ENCODE results near the gene NMU.
"Not testable (repeated sequence)": the region's sequence is repeated elsewhere in the genome, so short reads cannot be mapped to it uniquely, and the experiment has no call there.

The NMU gene

DNA sequence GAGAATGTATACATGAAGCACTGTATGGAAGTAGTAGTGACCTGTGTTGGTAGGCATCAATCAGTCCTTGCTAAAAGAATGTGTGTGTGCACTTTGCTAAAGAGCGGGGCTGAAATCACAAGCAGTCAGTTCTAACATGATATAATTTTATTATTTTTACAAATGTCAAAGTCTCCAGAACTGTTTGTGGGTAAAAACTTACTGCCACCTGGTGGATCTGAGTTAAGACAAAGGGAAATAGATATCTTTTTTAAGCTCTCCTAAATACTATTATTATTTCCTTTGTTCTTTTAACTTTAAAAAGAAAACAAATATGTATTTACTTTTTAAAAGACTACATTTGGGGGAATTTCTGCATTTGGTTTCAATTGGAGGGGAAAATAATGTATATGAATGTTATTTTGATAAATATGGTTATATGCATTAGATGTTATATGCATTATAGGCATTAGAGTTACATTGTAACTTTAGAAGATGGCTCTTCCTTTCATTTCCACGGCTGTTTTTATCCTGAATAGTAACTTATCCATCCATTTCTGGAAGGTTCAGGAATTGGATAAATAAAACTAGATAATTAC, 81.6 kb downstream of the NMU start:
- DNase-seq (ENCODE audit: low read depth), result peak; percentile 39
- H3K4me3 ChIP-seq (ENCODE audit: low read depth, low read length), result no peak overlapping the region
- TF ChIP-seq MYC (IDR thresholded peaks at IDR 0.05; ENCODE audit: low read depth, low read length) (no peak), CTCF (IDR thresholded peaks at IDR 0.05; ENCODE audit: low read depth, low read length) (peak; percentile 10)

- no peak overlapping the region for H3K4me3 ChIP-seq (ENCODE audit: low read depth, low read length)
- no peak for DNase-seq (ENCODE audit: low read depth)
- TF ChIP-seq POLR2A (IDR thresholded peaks at IDR 0.05; ENCODE audit: extremely low read depth, insufficient read length) (no peak), MYC (IDR thresholded peaks at IDR 0.05; ENCODE audit: low read depth, low read length) (no peak), CTCF (IDR thresholded peaks at IDR 0.05; ENCODE audit: low read depth, low read length) (no peak)
- TF ChIP-seq, protein P1, sequence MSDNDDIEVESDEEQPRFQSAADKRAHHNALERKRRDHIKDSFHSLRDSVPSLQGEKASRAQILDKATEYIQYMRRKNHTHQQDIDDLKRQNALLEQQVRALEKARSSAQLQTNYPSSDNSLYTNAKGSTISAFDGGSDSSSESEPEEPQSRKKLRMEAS (IDR thresholded peaks at IDR 0.05; ENCODE audit: low read depth, low read length), result no peak
Observed at GRCh38 chr4:55553441-55554201, 82.5 kb downstream of the NMU start.

DNA sequence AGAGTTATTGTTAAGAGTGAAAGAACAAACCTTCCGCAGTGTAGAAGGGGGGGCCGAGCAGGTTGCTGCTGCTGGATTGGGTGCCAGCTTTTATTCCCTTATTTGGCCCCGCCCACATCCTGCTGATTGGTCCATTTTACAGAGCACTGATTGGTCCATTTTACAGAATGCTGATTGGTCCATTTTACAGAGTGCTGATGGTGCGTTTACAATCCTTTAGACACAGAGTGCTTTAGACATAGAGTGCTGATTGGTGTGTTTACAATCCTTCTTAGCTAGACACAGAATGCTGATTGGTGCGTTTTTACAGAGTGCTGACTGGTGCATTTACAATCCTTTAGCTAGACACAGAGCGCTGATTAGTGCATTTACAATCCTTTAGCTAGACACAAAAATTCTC, 84.1 kb downstream of the NMU start:
- not testable (repeated sequence) for H3K4me3 ChIP-seq (ENCODE audit: low read depth, low read length); DNase-seq (ENCODE audit: low read depth)

DNA sequence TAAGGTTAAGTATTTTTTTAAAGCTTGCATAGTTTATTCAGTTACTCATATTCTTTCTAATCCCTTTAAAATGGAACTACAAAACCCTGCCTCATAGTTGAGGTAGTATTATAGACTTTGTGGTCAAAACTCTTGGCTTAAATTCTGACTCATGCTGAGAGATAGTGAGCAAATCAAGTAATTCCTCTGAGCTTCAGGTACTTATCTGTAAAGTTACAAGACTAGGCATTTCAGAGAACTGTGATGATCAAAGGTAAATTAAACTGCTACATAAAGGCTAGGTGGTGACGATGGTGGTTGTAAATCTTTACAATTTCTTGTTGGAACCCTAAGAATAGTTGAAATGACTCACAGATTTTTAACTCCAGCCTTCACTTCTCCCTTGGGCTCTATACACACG, 86.2 kb downstream of the NMU start:
- no peak for DNase-seq (ENCODE audit: low read depth)
- no peak overlapping the region for H3K4me3 ChIP-seq (ENCODE audit: low read depth, low read length)
- TF ChIP-seq, protein P1 (IDR thresholded peaks at IDR 0.05; ENCODE audit: low read depth, low read length), result no peak

DNA sequence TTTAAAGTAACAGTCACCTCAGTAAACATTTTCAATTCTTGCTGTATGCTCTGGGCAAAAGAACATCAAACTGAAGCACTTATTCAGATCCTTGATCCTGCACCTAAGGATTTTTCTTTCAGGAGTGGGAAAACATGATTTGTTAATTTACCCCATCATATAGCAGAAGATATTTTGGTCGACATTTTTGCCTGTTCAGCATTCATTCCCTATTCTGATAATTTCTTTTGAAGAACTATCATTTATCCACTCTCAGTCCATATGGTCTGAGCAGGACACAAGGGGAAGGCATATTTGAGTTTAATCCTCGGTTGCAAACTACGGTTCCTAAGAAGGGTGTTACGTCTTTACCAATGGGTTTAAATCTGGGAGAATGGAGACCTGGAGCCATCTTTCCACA, 88.2 kb downstream of the NMU start:
- no peak for DNase-seq (ENCODE audit: low read depth)
- TF ChIP-seq CTCF (IDR thresholded peaks at IDR 0.05; ENCODE audit: low read depth, low read length) (no peak), MYC (IDR thresholded peaks at IDR 0.05; ENCODE audit: low read depth, low read length) (no peak), POLR2A (IDR thresholded peaks at IDR 0.05; ENCODE audit: extremely low read depth, insufficient read length) (no peak)
- TF ChIP-seq, protein P1 (IDR thresholded peaks at IDR 0.05; ENCODE audit: low read depth, low read length), result no peak
- peak overlapping the region; percentile 90 for H3K4me3 ChIP-seq (ENCODE audit: low read depth, low read length)

- peak overlapping the region; percentile 90 for H3K4me3 ChIP-seq (ENCODE audit: low read depth, low read length)
- TF ChIP-seq MYC (IDR thresholded peaks at IDR 0.05; ENCODE audit: low read depth, low read length) (no peak), CTCF (IDR thresholded peaks at IDR 0.05; ENCODE audit: low read depth, low read length) (no peak), POLR2A (IDR thresholded peaks at IDR 0.05; ENCODE audit: extremely low read depth, insufficient read length) (no peak)
- TF ChIP-seq, protein P1 (IDR thresholded peaks at IDR 0.05; ENCODE audit: low read depth, low read length), result no peak
- no peak for DNase-seq (ENCODE audit: low read depth)
Observed at GRCh38 chr4:55547466-55547770, 88.7 kb downstream of the NMU start.

Measured in NB4 (cell line).